ENCODE measurements around the gene GABRB2. TPM values are rescaled to one million over a fixed set of nuclear protein-coding genes. Genes with fewer than 3 reads are reported as not detected.
"Not testable (repeated sequence)": the region's sequence is repeated elsewhere in the genome, so short reads cannot be mapped to it uniquely, and the experiment has no call there.

Gene GABRB2
- total RNA-seq, 1 donor: under 0.01 TPM

GRCh38 chr5:161263191-161263590 is 283.3 kb downstream of the GABRB2 start:
- no peak for DNase-seq (ENCODE audit: low read depth)
- no peak for TF ChIP-seq CTCF (IDR thresholded peaks at IDR 0.05; ENCODE audit: insufficient read depth, low read depth, low read length)
- no peak overlapping the region for H3K4me3 ChIP-seq (ENCODE audit: low read depth, low read length)

DNA sequence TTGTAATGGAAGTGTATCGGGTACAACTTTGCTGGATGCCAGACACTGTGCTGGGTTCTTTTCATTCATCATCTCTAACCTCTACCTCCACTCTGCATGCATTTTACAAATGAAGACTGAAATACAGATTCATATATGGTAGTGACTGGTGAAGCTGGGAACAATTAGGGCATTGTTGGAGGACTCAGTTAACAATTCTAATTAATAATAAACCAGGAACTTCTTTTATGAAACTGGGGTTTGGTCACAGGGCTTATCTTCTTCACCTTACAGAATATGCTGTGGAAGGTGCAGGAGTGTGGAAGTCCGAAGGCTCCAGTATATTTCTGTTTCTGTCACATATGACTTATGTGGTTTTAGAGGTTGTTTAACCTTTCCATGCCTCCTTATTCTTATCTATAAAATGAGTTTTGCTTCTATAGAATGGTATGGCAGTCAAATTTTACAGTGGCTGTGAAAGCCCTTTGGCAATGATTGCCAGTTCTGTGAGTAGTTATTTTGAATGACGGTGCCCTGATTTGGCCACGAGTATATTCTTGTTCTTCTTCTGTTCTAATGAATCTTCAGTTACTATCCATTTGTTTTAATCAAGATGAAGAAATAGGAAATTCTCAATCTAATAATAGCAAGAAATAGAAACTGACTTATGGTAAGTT is 284.7 kb downstream of the GABRB2 start:
- H3K4me3 ChIP-seq (ENCODE audit: low read depth, low read length): no peak overlapping the region
- TF ChIP-seq CTCF (IDR thresholded peaks at IDR 0.05; ENCODE audit: insufficient read depth, low read depth, low read length): no peak
- DNase-seq (ENCODE audit: low read depth): no peak

GRCh38 chr5:161258438-161258837 is 288.1 kb downstream of the GABRB2 start:
- no peak for TF ChIP-seq CTCF (IDR thresholded peaks at IDR 0.05; ENCODE audit: insufficient read depth, low read depth, low read length)
- H3K4me3 ChIP-seq (ENCODE audit: low read depth, low read length): no peak overlapping the region
- no peak for DNase-seq (ENCODE audit: low read depth)

DNA sequence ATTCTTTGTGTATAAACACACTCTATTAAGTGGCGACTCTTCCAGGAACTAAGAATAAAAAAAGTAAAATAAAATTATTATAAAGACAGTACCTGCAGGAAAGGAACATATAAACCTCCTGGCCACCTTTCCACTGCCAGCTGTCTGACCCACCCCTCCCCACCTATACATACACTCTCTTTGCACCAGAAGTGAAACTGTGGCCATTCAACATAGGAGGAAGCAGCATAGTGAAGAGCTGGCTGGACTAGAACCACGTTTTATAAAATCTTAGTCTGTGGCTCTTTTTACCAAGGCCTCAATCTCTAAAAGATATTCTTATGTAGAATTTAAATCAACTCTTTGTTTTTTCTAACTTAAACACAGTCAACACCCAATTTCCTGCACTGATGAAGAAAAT is 289.6 kb downstream of the GABRB2 start:
- no peak for DNase-seq (ENCODE audit: low read depth)
- H3K4me3 ChIP-seq (ENCODE audit: low read depth, low read length): no peak overlapping the region
- TF ChIP-seq CTCF (IDR thresholded peaks at IDR 0.05; ENCODE audit: insufficient read depth, low read depth, low read length): no peak

DNA sequence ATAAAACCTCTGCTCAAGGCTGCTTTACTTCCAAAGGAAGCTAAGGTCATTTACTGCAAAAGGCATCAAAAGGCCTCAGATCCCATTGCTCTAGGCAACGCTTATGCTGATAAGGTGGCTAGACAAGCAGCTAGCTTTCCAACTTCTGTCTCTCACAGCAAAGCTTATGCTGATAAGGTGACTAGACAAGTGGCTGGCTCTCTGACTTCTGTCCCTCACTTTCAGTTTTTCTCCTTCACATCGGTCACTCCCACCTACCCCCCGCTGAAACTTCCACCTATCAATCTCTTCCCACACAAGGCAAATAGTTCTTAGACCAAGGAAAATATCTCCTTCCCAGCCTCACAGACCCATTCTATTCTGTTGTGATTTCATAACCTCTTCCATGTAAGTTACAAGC is 293.6 kb downstream of the GABRB2 start:
- DNase-seq (ENCODE audit: low read depth); H3K4me3 ChIP-seq (ENCODE audit: low read depth, low read length): not testable (repeated sequence)

GRCh38 chr5:161246749-161247148 is 299.8 kb downstream of the GABRB2 start:
- H3K4me3 ChIP-seq (ENCODE audit: low read depth, low read length): no peak overlapping the region
- DNase-seq (ENCODE audit: low read depth): no peak
- no peak for TF ChIP-seq CTCF (IDR thresholded peaks at IDR 0.05; ENCODE audit: insufficient read depth, low read depth, low read length)

DNA sequence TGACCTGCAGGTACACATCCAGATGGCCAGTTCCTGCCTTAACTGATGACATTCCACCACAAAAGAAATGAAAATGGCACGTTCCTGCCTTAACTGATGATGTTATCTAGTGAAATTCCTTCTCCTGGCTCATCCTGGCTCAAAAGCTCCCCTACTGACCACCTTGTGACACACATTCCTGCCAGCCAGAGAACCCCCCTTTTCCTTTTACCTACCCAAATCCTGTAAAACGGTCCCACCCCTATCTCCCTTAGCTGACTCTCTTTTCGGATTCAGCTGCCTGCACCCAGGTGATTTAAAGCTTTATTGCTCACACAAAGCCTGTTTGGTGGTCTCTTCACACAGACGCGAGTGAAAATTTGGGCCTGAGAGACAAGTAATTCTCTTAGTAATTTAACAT is 300.7 kb downstream of the GABRB2 start:
- not testable (repeated sequence) for DNase-seq (ENCODE audit: low read depth); H3K4me3 ChIP-seq (ENCODE audit: low read depth, low read length)

Other genes with a start within 250 kb of the GABRB2 start
- gene GABRA6, start 139.0 kb upstream of the GABRB2 start, total RNA-seq: not detected in 2 replicates